CD14-positive monocyte (primary cell): ENCODE data around the gene CCDC138. TPM values are rescaled to one million over a fixed set of nuclear protein-coding genes. Genes with fewer than 3 reads are reported as not detected.

Source experiments
- DNase-seq, 3 donors: peaks; one replicate each; pipeline ENCODE4 v3.0.0-alpha.2; 2011 to 2022
- H2AFZ ChIP-seq: 2 replicates; pipeline ENCODE4 v1.6.0; 2012; ENCODE audit warnings: mild to moderate bottlenecking, low read depth, low read length, inconsistent platforms; ENCODE audit not compliant: insufficient read depth, poor library complexity, severe bottlenecking
- H3K27ac ChIP-seq, 2 donors: 1 replicate in 1 of 2; 2 replicates in 1 of 2; pipeline ENCODE4 v1.5.1; 2012 to 2013; ENCODE audit warnings: low read length in 2 of 2, control low read depth in 1 of 2, inconsistent platforms in 1 of 2, low read depth in 1 of 2, mild to moderate bottlenecking in 1 of 2
- H3K27me3 ChIP-seq, 2 donors: one replicate each; pipeline versions ENCODE4 v1.6.0 to v1.6.1; 2011 to 2013; ENCODE audit warnings: low read length in 2 of 2; ENCODE audit not compliant: control insufficient read depth in 2 of 2, insufficient read depth in 2 of 2
- H3K36me3 ChIP-seq, 2 donors: replicated peaks in 1 of 2; 1 replicate in 1 of 2; 2 replicates in 1 of 2; pipeline versions ENCODE4 v1.5.1 to v1.6.1; 2012 to 2013; ENCODE audit warnings: low read length in 2 of 2, control low read depth in 1 of 2, inconsistent platforms in 1 of 2, mild to moderate bottlenecking in 1 of 2; ENCODE audit not compliant: insufficient read depth in 2 of 2, control insufficient read depth in 1 of 2
- H3K4me1 ChIP-seq, 2 donors: 1 replicate in 1 of 2; 2 replicates in 1 of 2; pipeline versions ENCODE4 v1.5.1 to v1.6.1; 2012 to 2013; ENCODE audit warnings: low read length in 2 of 2, control low read depth in 1 of 2, inconsistent platforms in 1 of 2, mild to moderate bottlenecking in 1 of 2, moderate library complexity in 1 of 2; ENCODE audit not compliant: insufficient read depth in 2 of 2, control insufficient read depth in 1 of 2
- H3K4me2 ChIP-seq: replicated peaks from 2 replicates; pipeline ENCODE3; 2012; ENCODE audit warnings: low read length, moderate library complexity, mild to moderate bottlenecking; ENCODE audit not compliant: poor library complexity, severe bottlenecking; ENCODE audit errors: extremely low read depth
- H3K4me3 ChIP-seq, 3 experiments: fragments of 200-600 bp in 1 of 3; sonication (generic) in 1 of 3; replicated peaks in 1 of 3; 1 replicate in 2 of 3; 2 replicates in 1 of 3; pipeline ENCODE4 v1.5.1; 2011 to 2013; ENCODE audit warnings: low read length in 3 of 3, mild to moderate bottlenecking in 3 of 3, control low read depth in 2 of 3, low read depth in 2 of 3, inconsistent platforms in 1 of 3, moderate library complexity in 1 of 3
- H3K79me2 ChIP-seq: 2 replicates; pipeline ENCODE4 v1.6.0; 2012; ENCODE audit warnings: mild to moderate bottlenecking, control low read depth, inconsistent platforms, low read length, moderate library complexity; ENCODE audit not compliant: insufficient read depth
- H3K9ac ChIP-seq: 2 replicates; pipeline ENCODE4 v1.6.0; 2017; ENCODE audit warnings: low read length, mild to moderate bottlenecking; ENCODE audit not compliant: insufficient read depth, poor library complexity, severe bottlenecking
- H3K9me3 ChIP-seq, 2 donors: replicated peaks in 1 of 2; 1 replicate in 1 of 2; 2 replicates in 1 of 2; pipeline versions ENCODE4 v1.5.1 to v1.6.1; 2012 to 2013; ENCODE audit warnings: low read length in 2 of 2, control low read depth in 1 of 2; ENCODE audit not compliant: control insufficient read depth in 1 of 2, insufficient read depth in 1 of 2
- H4K20me1 ChIP-seq: 2 replicates; pipeline ENCODE4 v1.6.0; 2012; ENCODE audit warnings: mild to moderate bottlenecking, low read length, control low read depth, moderate library complexity; ENCODE audit not compliant: insufficient read depth
- H3K27ac Mint-ChIP-seq, 7 donors: one replicate each; pipeline ENCODE4 v1.8.0; 2020; ENCODE audit warnings: mild to moderate bottlenecking in 7 of 7, mixed read lengths in 7 of 7, moderate library complexity in 6 of 7, inconsistent platforms in 2 of 7
- H3K27me3 Mint-ChIP-seq, 3 donors: one replicate each; pipeline ENCODE4 v1.8.0; 2021 to 2022; ENCODE audit warnings: low read depth in 3 of 3, mild to moderate bottlenecking in 3 of 3, mixed read lengths in 3 of 3, moderate library complexity in 3 of 3, inconsistent platforms in 1 of 3
- H3K36me3 Mint-ChIP-seq, 2 donors: one replicate each; pipeline ENCODE4 v1.8.0; 2020; ENCODE audit warnings: mixed read lengths in 2 of 2, inconsistent platforms in 1 of 2, mild to moderate bottlenecking in 1 of 2
- H3K4me1 Mint-ChIP-seq: one replicate; pipeline ENCODE4 v1.8.0; 2020; ENCODE audit warnings: mild to moderate bottlenecking, mixed read lengths
- H3K4me3 Mint-ChIP-seq, 2 donors: one replicate each; pipeline ENCODE4 v1.8.0; 2020; ENCODE audit warnings: mild to moderate bottlenecking in 2 of 2, mixed read lengths in 2 of 2, moderate library complexity in 1 of 2
- H3K9me3 Mint-ChIP-seq, 7 donors: one replicate each; pipeline ENCODE4 v1.8.0; 2020 to 2022; ENCODE audit warnings: mixed read lengths in 7 of 7, mild to moderate bottlenecking in 6 of 7, moderate library complexity in 6 of 7, inconsistent platforms in 2 of 7
- WGBS: methylation state at CpG from one replicate; pipeline ENCODE4 v1.1.5; 2013; ENCODE audit warnings: missing lambda C conversion rate; ENCODE audit not compliant: insufficient coverage; 5-methylcytosine and 5-hydroxymethylcytosine counted together
- intact Hi-C, 2 donors: fragments of 100-400 bp; cut with micrococcal nuclease; formaldehyde crosslinking; loops; one replicate each; pipeline versions ENCODE4 v1.15.0 to v1.15.1; 2023
- polyA plus RNA-seq, 3 donors: library from polyadenylated mRNA; depleted of rRNA in 1 of 3; unstranded in 2 of 3; stranded (reverse) in 1 of 3; fragments of 300-500 nt in 2 of 3; fragments of >200 nt in 1 of 3; fragmentation: Illumina TruSeq in 2 of 3; gene quantifications; 1 replicate in 2 of 3; 2 replicates in 1 of 3; pipeline ENCODE4 v1.2.3, GENCODE V29; 2012 to 2021
- TF ChIP-seq, protein P1 (sequence below): fragments of 200-600 bp; IDR thresholded peaks from one replicate; pipeline ENCODE4 v1.8.0; 2022; ENCODE audit warnings: antibody characterized with exemption, mild to moderate bottlenecking

CCDC138 gene
- polyA plus RNA-seq, 3 donors: 0.54 to 0.72 (median 0.67) TPM

DNA sequence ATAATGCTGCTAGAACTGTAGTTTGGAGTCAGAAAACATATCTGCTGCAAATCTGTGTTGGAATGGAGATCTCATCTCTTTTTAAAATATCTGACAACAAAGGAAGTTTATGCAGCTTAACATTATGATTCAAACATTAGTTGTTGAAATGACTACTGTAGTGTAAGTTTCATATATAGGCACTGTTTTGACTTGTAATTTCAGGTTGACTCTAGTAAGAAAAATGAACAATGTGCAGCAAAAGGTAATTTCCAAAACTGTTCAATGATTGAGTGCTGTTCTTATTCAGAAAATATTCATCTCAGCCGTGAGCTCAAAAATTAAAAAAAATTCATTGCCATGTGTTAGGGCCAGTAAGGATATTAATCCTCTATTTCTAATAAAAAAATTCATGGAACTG is 48.5 kb downstream of the CCDC138 start:
- Mint-ChIP-seq H3K36me3 (peaks cover 2 to 8% of the 10 kb centered on the region in 2 donors), H3K27ac (no peak overlapping the region), H3K27me3 (no peaks in the 10 kb centered on the region), H3K4me3 (no peak overlapping the region), H3K4me1 (no peaks in the 10 kb centered on the region), H3K9me3 (peaks cover 5 to 31% (median 15%) of the 10 kb centered on the region in 7 donors)
- no peak overlapping the region for H3K4me3 ChIP-seq
- WGBS: no CpG with 5 or more reads among the region's 1 CpG
- intact Hi-C loops: no loop called here
- no peaks in the 10 kb centered on the region for H3K4me1 ChIP-seq
- H3K27me3 ChIP-seq: no peaks in the 10 kb centered on the region
- no peak overlapping the region for H3K4me2 ChIP-seq
- H3K9ac ChIP-seq: no peak overlapping the region
- TF ChIP-seq, protein P1, sequence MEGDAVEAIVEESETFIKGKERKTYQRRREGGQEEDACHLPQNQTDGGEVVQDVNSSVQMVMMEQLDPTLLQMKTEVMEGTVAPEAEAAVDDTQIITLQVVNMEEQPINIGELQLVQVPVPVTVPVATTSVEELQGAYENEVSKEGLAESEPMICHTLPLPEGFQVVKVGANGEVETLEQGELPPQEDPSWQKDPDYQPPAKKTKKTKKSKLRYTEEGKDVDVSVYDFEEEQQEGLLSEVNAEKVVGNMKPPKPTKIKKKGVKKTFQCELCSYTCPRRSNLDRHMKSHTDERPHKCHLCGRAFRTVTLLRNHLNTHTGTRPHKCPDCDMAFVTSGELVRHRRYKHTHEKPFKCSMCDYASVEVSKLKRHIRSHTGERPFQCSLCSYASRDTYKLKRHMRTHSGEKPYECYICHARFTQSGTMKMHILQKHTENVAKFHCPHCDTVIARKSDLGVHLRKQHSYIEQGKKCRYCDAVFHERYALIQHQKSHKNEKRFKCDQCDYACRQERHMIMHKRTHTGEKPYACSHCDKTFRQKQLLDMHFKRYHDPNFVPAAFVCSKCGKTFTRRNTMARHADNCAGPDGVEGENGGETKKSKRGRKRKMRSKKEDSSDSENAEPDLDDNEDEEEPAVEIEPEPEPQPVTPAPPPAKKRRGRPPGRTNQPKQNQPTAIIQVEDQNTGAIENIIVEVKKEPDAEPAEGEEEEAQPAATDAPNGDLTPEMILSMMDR: no peak
- peaks cover 4% of the 10 kb centered on the region in 2 donors for H3K9me3 ChIP-seq
- H4K20me1 ChIP-seq: no peaks in the 10 kb centered on the region
- no peaks in the 10 kb centered on the region for H3K36me3 ChIP-seq
- DNase-seq: no peak
- H3K79me2 ChIP-seq: no peaks in the 10 kb centered on the region
- no peak overlapping the region for H2AFZ ChIP-seq
- no peak overlapping the region for H3K27ac ChIP-seq

DNA sequence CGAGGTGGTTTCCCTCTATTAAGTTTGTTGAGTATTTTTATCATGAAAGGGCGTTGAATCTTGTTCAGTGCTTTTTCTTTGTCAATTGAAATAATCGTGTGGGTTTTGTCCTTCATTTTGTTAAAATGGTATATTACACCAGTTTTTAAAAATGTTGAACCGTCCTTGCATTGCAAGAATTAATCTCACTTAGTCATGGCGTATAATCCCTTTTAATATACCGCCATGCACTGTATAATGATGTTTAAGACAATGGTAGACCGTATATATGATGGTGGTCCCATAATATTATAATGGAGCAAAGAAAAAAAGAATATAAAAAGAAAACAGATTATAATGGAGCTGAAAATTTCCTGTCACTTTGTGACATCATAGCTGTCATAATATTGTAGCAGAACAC is 50.6 kb downstream of the CCDC138 start:
- H3K4me3 ChIP-seq: no peak overlapping the region
- no peaks in the 10 kb centered on the region for H3K4me1 ChIP-seq
- no peaks in the 10 kb centered on the region for H3K36me3 ChIP-seq
- H3K27me3 ChIP-seq: no peaks in the 10 kb centered on the region
- H3K27ac ChIP-seq: no peak overlapping the region
- Mint-ChIP-seq H3K36me3 (peaks cover 6 to 21% of the 10 kb centered on the region in 2 donors), H3K27ac (no peak overlapping the region), H3K27me3 (no peaks in the 10 kb centered on the region), H3K4me3 (no peak overlapping the region), H3K9me3 (peaks cover 9 to 34% (median 20%) of the 10 kb centered on the region in 7 donors), H3K4me1 (no peaks in the 10 kb centered on the region)
- intact Hi-C loops: no loop called here
- no peak for DNase-seq
- H3K4me2 ChIP-seq: no peak overlapping the region
- H3K79me2 ChIP-seq: no peaks in the 10 kb centered on the region
- TF ChIP-seq, protein P1: no peak
- H3K9me3 ChIP-seq: peaks cover 4 to 7% of the 10 kb centered on the region in 2 donors
- no peak overlapping the region for H3K9ac ChIP-seq
- H2AFZ ChIP-seq: no peak overlapping the region
- no peaks in the 10 kb centered on the region for H4K20me1 ChIP-seq
- WGBS: no CpG with 5 or more reads among the region's 7 CpGs
